ENCODE results near the gene RAD51B. TPM values are rescaled to one million over a fixed set of nuclear protein-coding genes. Genes with fewer than 3 reads are reported as not detected.
A peak's percentile ranks its signal among the peaks of the same experiment; 100 is the strongest.

Gene RAD51B
- total and polyA plus RNA-seq, 3 donors from 2014 or later: 5.5 to 22.5 (median 19.1) TPM

DNA sequence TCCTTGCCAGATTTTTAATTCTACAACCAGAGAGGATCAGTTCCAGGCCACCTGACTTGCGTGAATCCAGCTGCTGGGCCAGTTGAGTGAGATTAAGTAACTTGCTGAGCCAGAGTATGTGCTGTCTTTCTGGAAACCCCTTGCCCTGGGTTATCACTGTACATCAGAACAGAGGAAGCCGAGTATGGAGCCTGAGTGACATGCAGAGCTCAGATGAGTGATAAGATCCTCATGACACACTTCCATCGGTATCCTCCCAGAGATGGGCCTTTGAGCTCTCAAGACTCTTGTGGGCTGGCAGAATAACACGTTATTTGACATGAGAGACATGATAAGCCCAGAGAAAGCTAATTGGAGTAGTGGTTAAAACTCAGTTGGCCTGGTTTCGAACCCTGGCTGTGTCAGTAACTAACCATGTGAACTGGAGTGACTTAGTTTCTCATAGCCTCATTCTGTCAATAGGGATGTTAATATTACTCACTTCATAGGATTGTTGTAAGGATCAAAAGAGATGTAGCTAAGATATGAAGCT is 585.1 kb downstream of the RAD51B start:
- Histone ChIP-seq H3K4me1 (peaks cover 40% of the 10 kb centered on the region), H3K27ac (peak overlapping the region in 1 of 2 donors; percentile 52), H3K9me3 (no peaks in the 10 kb centered on the region), H3K27me3 (no peaks in the 10 kb centered on the region), H3K36me3 (ENCODE audit: low read depth, missing control alignments) (no peaks in the 10 kb centered on the region), H3K4me3 (no peak overlapping the region)
- DNase-seq: no peak
- intact Hi-C loops (cut with DNase I; ENCODE audit: low total_unique reads): no loop called here
- 70 to 73% methylated on average over 5 of the region's 5 CpGs for WGBS, 2 donors
- TF ChIP-seq CTCF (IDR thresholded peaks at IDR 0.05) (no peak), POLR2A (IDR thresholded peaks at IDR 0.05) (no peak)

DNA sequence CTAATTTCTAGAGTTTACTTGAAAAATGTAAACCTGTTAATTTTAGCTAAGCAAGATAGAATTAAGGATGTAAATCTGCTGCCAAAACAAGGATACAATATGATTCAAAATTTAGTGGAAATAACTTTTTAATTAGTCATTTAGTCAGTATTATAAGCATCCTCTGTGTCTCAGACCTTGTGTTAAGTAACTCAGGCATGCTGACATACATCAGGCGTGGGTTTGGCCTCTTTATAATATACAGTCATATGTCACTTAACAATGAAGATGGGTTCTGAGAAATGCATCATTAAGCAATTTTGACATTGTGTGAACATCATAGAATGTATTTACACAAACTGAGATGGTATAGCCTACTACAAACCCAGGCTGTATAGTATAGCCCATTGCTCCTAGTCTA is 586.4 kb downstream of the RAD51B start:
- no peak overlapping the region for H3K27ac ChIP-seq
- intact Hi-C loops (cut with DNase I; ENCODE audit: low total_unique reads): no loop called here
- no peaks in the 10 kb centered on the region for H3K27me3 ChIP-seq
- no peaks in the 10 kb centered on the region for H3K36me3 ChIP-seq (ENCODE audit: low read depth, missing control alignments)
- no peaks in the 10 kb centered on the region for H3K9me3 ChIP-seq
- peaks cover 29% of the 10 kb centered on the region for H3K4me1 ChIP-seq
- no peak for TF ChIP-seq CTCF (IDR thresholded peaks at IDR 0.05)
- TF ChIP-seq POLR2A (IDR thresholded peaks at IDR 0.05): no peak
- no peak for DNase-seq
- H3K4me3 ChIP-seq: no peak overlapping the region
- 88 to 100% methylated on average over 1 of the region's 1 CpG for WGBS, 2 donors

GRCh38 chr14:68407285-68407684 is 587.7 kb downstream of the RAD51B start:
- WGBS, 2 donors: 78 to 100% methylated on average over 1 of the region's 1 CpG
- Histone ChIP-seq H3K4me3 (no peak overlapping the region), H3K36me3 (ENCODE audit: low read depth, missing control alignments) (no peaks in the 10 kb centered on the region), H3K27ac (no peak overlapping the region), H3K4me1 (peaks cover 22% of the 10 kb centered on the region), H3K9me3 (no peaks in the 10 kb centered on the region), H3K27me3 (no peaks in the 10 kb centered on the region)
- TF ChIP-seq POLR2A (IDR thresholded peaks at IDR 0.05): no peak
- TF ChIP-seq CTCF (IDR thresholded peaks at IDR 0.05): no peak
- intact Hi-C loops (cut with DNase I; ENCODE audit: low total_unique reads): no loop called here
- no peak for DNase-seq

GRCh38 chr14:68407825-68408224 is 588.2 kb downstream of the RAD51B start:
- DNase-seq: no peak
- WGBS, 2 donors: 87 to 88% methylated on average over 1 of the region's 1 CpG
- Histone ChIP-seq H3K4me3 (no peak overlapping the region), H3K36me3 (ENCODE audit: low read depth, missing control alignments) (no peaks in the 10 kb centered on the region), H3K4me1 (peaks cover 16% of the 10 kb centered on the region), H3K27me3 (no peaks in the 10 kb centered on the region), H3K9me3 (no peaks in the 10 kb centered on the region), H3K27ac (no peak overlapping the region)
- TF ChIP-seq CTCF (IDR thresholded peaks at IDR 0.05) (no peak), POLR2A (IDR thresholded peaks at IDR 0.05) (no peak)
- intact Hi-C loops (cut with DNase I; ENCODE audit: low total_unique reads): no loop called here

- H3K27ac ChIP-seq: no peak overlapping the region
Observed at GRCh38 chr14:68408680-68409079, 589.1 kb downstream of the RAD51B start.

More at GRCh38 chr14:68408680-68409079, 589.1 kb downstream of the RAD51B start:
- Histone ChIP-seq H3K36me3 (ENCODE audit: low read depth, missing control alignments) (no peaks in the 10 kb centered on the region), H3K27me3 (no peaks in the 10 kb centered on the region), H3K9me3 (no peaks in the 10 kb centered on the region), H3K4me1 (peaks cover 8% of the 10 kb centered on the region), H3K4me3 (no peak overlapping the region)
- 90 to 94% methylated on average over 4 of the region's 4 CpGs for WGBS, 2 donors
- intact Hi-C loops (cut with DNase I; ENCODE audit: low total_unique reads): no loop called here
- DNase-seq: no peak
- TF ChIP-seq POLR2A (IDR thresholded peaks at IDR 0.05) (no peak), CTCF (IDR thresholded peaks at IDR 0.05) (no peak)
